Measurements from ENCODE around the gene SYPL2. TPM values are rescaled to one million over a fixed set of nuclear protein-coding genes. Genes with fewer than 3 reads are reported as not detected.

SYPL2 gene
- total RNA-seq, 1 donor from 2014 or later = 1.5 TPM

DNA sequence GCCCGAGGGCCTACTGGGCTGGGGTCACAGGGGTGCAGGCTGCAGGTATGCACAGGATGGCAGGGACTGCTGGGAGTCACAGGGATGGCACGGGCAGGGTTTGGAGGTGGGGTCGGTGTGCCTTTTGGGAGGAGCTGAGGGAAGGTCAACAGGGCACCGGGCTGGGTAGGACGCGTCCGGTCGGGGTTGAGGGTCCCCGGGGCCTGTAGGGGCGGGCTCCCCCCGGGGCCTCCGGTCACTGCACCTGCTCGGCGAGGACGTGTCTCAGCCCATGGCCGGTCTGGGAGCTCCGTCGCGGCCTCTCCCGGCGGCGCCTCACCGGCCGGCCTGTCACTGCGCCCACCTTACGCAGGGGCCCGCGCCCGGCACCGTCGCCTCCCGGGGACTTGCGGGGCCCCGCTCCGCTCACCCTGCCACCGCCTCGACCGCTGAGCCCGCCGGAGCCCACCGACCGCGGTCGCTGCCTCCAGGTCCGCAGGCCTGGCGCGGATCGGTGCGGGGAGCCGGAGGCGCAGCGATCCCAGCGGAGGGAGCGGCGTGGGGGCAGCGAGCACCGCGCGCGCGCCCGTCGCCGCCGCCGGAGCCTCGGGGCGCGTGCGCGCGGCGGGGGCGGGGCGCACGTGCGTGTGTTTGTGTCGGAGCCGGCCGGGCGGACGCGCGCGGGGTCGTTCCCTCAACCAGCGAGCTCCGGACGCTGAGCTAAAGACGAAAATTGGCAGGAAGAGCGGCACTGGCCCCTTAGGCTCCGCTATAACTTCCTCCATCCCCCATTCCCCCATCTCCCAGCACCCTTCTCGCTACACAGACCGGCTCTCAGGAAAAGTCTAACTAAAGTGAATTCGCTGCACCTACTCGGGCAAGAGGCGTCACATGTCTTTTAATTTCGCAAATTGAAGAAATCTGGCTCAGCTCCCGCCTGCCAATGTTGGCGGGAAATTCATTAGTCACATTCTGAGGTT lies 43.1 kb downstream of the SYPL2 start, which contains the start of gene AMIGO1:
AMIGO1 (minus strand) TSS at position 552 of the 959 bp plus-strand sequence. CDS start 815 bp downstream, outside the sequence.
- TF ChIP-seq POLR2A (IDR thresholded peaks at IDR 0.05) (no peak), POLR2AphosphoS5 (IDR thresholded peaks at IDR 0.05; ENCODE audit: insufficient read depth in 1 of 2, low read depth in 1 of 2) (no peak)
- TF ChIP-seq, protein P1, sequence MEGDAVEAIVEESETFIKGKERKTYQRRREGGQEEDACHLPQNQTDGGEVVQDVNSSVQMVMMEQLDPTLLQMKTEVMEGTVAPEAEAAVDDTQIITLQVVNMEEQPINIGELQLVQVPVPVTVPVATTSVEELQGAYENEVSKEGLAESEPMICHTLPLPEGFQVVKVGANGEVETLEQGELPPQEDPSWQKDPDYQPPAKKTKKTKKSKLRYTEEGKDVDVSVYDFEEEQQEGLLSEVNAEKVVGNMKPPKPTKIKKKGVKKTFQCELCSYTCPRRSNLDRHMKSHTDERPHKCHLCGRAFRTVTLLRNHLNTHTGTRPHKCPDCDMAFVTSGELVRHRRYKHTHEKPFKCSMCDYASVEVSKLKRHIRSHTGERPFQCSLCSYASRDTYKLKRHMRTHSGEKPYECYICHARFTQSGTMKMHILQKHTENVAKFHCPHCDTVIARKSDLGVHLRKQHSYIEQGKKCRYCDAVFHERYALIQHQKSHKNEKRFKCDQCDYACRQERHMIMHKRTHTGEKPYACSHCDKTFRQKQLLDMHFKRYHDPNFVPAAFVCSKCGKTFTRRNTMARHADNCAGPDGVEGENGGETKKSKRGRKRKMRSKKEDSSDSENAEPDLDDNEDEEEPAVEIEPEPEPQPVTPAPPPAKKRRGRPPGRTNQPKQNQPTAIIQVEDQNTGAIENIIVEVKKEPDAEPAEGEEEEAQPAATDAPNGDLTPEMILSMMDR (IDR thresholded peaks at IDR 0.05) = no peak
- DNase-seq (ENCODE audit: extremely low spot score in 2 of 2) = no peak
- no peaks in the 10 kb centered on the region for H3K27me3 ChIP-seq
- H3K27ac ChIP-seq = peak within 1 kb of the TSS; percentile 70
- intact Hi-C loops (cut with DNase I) = no loop called here
- H3K4me3 ChIP-seq = peak within 1 kb of the TSS; percentile 77 to 87
- H3K36me3 ChIP-seq = no peaks in the 10 kb centered on the region
- peaks cover 19% of the 10 kb centered on the region for H3K4me1 ChIP-seq
- no peaks in the 10 kb centered on the region for H3K9me3 ChIP-seq

DNA sequence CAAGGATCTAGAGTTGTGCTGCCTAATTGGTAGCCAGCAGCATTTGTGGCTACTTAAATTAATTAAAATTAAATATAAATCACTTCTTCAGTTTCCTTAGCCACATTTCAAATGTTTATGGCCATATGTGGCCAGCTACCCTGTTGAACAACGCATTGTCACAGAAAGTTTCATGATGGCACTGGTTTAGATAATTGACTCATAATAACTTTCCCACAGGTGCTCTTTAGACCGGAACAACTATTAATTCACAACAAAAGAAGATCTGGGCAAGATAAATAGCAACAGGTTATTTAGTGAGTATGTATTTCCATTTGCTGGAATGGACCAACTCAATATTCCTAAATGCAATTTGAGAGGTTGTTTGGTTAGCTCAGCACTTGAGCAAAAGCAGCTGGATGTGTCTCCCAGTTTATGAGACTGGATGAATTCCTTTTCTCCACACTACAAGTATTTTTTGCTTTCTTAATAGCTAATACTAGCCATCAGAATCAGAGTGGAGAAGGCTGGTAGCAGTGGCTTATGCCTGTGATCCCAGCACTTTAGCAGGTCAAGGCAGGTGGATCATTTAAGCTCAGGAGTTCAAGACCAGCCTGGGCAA lies 46.9 kb downstream of the SYPL2 start:
- Histone ChIP-seq H3K9me3 (no peaks in the 10 kb centered on the region), H3K27me3 (no peaks in the 10 kb centered on the region), H3K4me3 (no peak overlapping the region), H3K36me3 (no peaks in the 10 kb centered on the region), H3K27ac (no peak overlapping the region), H3K4me1 (peaks cover 19% of the 10 kb centered on the region)
- intact Hi-C loops (cut with DNase I) = no loop called here
- DNase-seq (ENCODE audit: extremely low spot score in 2 of 2) = no peak
- no peak for TF ChIP-seq POLR2AphosphoS5 (IDR thresholded peaks at IDR 0.05; ENCODE audit: insufficient read depth in 1 of 2, low read depth in 1 of 2)
- no peak for TF ChIP-seq POLR2A (IDR thresholded peaks at IDR 0.05)
- TF ChIP-seq, protein P1 (IDR thresholded peaks at IDR 0.05) = no peak

DNA sequence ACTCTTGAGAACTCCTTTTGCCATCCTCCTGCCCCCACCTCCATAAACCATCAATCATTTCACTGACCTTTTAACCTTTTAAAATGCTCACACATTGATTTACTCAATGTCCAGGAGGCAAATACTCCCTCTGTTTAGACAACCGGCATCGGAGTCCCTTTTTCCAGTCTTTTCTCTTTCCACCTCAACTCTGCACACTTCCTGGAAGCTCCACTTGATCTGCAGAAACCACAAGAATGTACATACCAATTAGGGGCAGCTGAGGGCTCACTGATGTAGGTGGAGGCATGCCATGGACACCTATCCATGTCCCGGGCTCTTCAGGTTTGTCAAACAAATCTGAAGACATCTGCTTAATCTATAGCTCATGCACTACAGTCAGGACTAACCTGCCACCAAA lies 48.5 kb downstream of the SYPL2 start:
- Histone ChIP-seq H3K27me3 (no peaks in the 10 kb centered on the region), H3K27ac (no peak overlapping the region), H3K9me3 (no peaks in the 10 kb centered on the region), H3K4me3 (no peak overlapping the region), H3K36me3 (no peaks in the 10 kb centered on the region), H3K4me1 (peaks cover 8% of the 10 kb centered on the region)
- DNase-seq (ENCODE audit: extremely low spot score in 2 of 2) = no peak
- TF ChIP-seq, protein P1 (IDR thresholded peaks at IDR 0.05) = no peak
- TF ChIP-seq POLR2A (IDR thresholded peaks at IDR 0.05) (no peak), POLR2AphosphoS5 (IDR thresholded peaks at IDR 0.05; ENCODE audit: insufficient read depth in 1 of 2, low read depth in 1 of 2) (no peak)
- intact Hi-C loops (cut with DNase I) = no loop called here

DNA sequence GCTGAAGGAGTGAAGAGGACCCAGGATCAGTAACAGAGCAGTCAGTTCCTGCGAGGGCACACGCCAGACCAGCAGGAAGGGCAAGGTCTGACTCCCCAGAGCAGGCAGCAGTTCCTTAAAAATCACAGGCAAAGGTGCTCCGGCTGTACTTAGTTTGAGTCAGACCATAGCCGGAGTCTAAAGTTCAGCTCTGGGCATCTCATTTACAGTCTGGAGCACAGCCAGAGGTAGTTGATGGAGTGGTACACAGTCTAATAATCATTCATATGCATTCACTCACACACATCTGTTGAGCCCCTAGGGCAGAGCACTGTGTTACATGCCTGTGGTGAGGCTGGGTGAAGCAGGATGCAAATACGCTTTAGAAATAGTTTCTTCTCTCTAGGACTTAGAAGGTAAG lies 50.5 kb downstream of the SYPL2 start:
- Histone ChIP-seq H3K27ac (no peak overlapping the region), H3K4me1 (no peaks in the 10 kb centered on the region), H3K36me3 (no peaks in the 10 kb centered on the region), H3K4me3 (no peak overlapping the region), H3K9me3 (no peaks in the 10 kb centered on the region), H3K27me3 (no peaks in the 10 kb centered on the region)
- no peak for DNase-seq (ENCODE audit: extremely low spot score in 2 of 2)
- intact Hi-C loops (cut with DNase I) = no loop called here
- TF ChIP-seq POLR2AphosphoS5 (IDR thresholded peaks at IDR 0.05; ENCODE audit: insufficient read depth in 1 of 2, low read depth in 1 of 2) (no peak), POLR2A (IDR thresholded peaks at IDR 0.05) (no peak)
- TF ChIP-seq, protein P1 (IDR thresholded peaks at IDR 0.05) = no peak
